GM21526 (cell line): ENCODE measurements around the gene STX4.
"Not testable (repeated sequence)": the region's sequence is repeated elsewhere in the genome, so short reads cannot be mapped to it uniquely, and the experiment has no call there.

Experiments used
- ATAC-seq: cut with Tn5 transposase; IDR thresholded peaks from one replicate; pipeline ENCODE4 v1.9.1; 2021; ENCODE audit warnings: moderate library complexity; ENCODE audit not compliant: unreplicated experiment, low FRiP score

STX4 gene

DNA sequence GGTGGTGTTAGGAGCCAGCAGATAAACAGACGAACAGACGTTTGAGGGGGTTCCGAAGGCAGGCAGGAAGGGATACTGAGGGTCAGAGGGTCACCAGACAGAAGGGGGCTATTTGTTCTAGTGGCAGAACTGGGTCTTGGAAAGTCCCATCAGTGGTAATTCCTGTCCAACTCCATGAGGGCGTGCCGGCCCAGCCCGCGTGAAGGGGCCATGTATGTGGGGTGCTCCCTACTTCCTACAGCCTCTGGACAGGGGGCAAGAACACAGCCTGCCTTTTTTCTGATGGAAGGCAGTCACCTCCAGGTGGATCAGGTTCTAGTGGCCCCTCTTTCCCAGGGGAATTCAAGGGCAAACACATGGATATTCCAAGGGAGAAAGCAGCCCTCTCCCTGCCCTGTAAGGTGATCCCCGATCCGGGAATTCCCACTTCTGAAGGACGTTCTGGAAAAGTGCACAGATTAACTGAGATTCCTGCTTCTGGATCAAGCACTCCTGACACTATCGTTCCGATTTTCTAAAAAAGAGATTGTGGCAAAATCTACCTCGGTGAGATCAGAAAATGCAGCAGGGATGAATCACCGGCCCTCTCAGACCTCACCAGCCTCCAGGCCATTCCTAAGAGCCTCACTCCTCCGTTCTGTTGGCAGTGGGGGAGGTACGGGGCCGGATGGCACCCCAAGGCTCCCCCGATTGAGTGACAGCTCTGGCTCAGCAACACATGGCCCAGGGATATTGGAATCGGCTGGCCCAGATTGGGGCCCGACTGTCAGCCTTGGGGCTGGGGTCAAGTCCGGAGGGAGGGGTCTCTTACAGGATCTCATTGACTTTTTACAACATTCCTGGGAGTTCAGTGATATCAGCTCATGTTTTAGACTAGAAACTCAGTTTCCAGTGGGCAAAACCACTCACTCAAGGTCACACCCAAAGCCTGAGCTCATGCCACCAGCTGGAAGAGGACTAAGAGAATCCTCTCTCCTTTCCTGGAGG is 35.3 kb upstream of the STX4 start:
- no peak for ATAC-seq

GRCh38 chr16:30998852-30999761 is 34.3 kb upstream of the STX4 start:
- ATAC-seq, result no peak

DNA sequence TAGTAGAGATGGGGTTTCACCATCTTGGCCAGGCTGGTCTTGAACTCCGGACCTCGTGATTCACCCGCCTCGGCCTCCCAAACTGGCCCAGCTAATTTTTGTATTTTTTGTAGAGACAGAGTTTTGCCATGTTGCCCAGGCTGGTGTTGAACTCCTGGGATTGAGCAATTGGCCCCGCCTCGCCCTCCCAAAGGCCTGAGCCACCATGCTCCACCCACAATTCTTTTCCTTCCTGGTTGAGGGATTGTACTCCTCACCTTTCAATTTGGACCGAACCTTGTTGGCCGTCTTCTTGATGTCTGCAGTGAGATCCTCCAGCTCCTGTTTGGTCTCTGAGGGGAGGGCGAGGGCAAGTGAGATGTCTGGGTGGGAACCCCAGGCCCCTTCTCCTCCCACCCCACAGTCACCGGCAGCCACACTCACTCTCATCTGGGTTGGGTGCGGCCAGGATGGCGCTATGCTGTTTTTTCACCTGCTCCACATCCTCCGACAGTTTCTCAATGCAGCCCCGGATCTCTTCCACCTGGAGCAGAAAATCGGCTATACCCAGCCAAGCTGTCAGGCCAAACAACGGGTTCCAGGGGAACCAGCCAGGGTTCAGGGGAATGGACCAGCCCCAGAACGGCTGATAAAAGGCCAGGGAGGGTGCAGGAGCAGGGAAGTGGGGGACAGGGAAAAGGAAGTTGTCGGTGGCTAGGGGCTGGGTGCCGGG is 32.5 kb upstream of the STX4 start:
- no peak for ATAC-seq

DNA sequence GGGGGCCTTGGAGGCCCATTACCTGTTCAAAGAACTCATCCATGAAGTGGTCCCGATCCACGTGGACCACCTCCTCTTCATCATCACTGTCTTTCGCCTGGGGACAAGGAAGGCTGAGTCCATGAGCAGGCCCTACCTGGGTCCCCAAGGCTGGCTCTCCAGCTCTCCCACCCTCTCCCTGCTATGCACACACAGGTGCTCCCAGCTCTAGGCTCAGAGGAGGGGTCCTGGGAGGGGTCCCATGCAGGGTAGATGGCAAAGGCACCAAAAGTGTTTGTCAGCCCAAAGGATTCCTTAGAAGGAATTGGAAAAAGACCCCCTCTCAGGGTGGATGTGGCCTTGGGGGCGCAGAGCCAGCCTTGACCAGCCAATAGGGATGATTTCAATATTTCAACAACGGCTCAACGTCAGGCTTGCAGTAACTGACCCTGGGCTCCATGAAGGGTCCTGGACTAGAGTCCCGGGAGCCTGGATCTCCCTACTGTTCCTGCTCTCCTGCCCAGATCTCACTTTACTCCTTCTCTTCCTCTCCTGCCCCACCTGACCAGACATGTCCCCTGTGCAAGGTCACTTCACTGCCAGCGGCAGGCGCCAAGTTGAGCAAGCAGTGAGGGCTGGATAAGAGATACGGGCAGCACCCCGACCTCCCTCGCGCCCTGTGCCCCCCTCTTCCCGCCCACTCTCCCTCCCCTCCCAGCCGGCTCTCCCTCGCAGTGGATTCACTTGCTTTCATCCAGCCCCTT is 31.7 kb upstream of the STX4 start:
- no peak for ATAC-seq

DNA sequence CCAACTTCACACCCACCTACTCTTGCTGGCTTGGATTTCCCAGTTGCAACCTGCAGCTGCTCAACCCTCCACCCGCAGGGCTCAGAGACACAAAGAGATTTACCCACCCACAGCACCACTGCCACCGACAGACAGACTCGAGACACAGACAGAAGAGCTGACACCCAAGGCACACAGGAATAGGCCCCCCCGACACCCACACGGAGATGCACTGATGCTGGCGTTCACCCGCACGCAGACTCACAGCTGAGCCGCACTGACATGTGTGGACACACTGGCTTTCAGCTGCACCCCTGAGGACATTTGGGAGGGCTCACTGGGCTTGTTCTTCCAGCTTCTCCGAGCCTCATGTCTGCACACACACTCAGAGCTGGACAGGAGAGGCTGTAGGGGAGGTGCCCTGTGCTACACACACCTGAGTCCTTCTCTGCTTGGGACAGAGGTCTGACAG is 31.1 kb upstream of the STX4 start:
- ATAC-seq, result no peak

DNA sequence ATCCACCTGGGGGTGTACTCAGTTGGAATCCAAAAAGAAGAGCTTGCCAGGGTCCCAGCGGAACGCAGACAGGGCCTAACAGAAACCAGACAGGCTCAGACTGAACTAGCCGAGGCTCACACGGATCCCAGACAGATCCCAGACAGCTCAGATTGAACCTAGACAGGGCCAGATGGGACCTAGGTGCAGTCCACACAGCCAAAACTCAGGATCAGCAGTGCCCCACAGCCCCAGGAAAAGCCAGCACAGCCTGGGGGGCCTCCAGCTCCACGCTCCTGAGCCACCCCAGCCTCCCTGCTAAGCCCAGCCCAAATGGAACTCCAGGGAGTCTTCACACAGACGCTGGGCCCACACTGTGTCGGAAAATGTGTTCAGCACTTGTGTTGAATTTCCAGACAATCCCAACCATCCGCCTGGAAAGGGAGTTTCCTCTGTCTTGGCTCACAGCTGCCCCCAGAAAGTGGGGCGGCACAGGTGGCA is 30.5 kb upstream of the STX4 start:
- ATAC-seq, result no peak

- no peak for ATAC-seq
Observed at GRCh38 chr16:31003744-31004143, 29.6 kb upstream of the STX4 start.

GRCh38 chr16:31004658-31005057 is 28.7 kb upstream of the STX4 start:
- ATAC-seq, result no peak

DNA sequence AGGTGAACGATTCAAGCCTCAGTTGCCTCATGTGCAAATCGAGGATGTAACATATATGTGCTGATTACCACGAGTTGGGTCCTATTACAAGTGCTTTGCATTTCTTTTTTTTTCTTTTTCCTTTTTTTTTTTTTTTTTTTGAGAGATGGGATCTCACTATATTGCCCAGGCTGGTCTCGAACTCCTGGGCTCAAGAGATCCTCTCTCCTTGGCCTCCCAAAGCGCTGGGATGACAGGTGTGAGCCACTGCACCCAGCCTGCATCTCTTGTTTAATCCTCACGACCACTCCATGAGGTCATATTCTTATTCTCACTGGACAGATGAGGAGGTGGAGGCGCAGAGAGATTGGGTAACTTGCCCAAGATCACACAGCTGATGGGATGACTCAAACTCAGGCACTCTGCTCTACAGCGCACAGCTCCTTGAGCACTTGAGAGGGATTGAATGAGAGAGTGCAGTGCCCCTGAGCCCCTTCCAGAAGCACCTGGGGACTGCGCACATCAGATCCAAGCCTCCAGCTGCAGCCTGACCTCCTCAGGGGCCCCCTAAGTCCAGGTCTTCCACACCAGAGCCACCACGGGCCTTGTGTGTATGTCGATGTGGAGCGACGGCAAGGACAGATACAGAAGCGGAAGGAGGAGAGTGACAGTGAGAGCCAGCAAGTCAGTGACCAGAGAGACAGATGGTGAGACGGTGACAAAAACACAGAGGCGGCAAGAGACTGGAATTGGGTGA is 27.8 kb upstream of the STX4 start:
- no peak for ATAC-seq

DNA sequence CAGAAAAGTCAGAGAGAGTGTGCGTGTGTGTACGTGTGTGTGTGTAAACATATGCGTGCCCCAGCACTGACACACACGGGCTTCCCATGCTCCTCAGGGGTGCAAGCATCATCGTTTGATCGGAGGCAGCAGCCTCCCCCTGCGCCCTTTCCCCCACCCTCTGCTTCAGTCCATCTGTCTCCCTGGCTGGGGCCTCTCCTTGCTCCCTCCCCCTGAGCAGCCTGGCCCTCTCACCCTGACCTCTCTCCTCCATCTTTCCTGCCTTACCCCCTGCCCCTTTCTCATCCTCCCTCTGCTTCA is 27.3 kb upstream of the STX4 start:
- ATAC-seq, result no peak

GRCh38 chr16:31006589-31006988 is 26.8 kb upstream of the STX4 start:
- ATAC-seq, result no peak

DNA sequence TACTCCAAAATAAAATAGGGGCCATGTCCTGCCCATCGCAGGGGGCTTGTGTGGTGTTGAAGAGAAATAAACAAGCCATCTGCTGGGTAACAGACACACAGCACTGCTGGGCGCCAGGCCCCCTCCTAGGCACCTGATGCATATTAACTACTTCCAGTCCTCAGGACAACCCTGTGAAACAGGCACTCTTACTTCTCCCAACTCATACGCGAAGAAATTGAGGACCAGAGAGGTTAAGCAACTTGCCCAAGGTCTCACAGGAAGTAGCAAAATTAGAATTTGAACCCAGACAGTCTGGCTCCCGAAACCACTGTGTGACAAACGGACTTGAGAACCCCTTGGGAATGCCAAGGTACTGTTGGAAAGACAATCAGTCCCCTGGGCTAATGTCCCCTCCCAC is 25.7 kb upstream of the STX4 start:
- no peak for ATAC-seq

GRCh38 chr16:31008149-31008548 is 25.2 kb upstream of the STX4 start:
- ATAC-seq, result no peak

- ATAC-seq, result no peak
Observed at GRCh38 chr16:31008551-31008950, 24.8 kb upstream of the STX4 start.

DNA sequence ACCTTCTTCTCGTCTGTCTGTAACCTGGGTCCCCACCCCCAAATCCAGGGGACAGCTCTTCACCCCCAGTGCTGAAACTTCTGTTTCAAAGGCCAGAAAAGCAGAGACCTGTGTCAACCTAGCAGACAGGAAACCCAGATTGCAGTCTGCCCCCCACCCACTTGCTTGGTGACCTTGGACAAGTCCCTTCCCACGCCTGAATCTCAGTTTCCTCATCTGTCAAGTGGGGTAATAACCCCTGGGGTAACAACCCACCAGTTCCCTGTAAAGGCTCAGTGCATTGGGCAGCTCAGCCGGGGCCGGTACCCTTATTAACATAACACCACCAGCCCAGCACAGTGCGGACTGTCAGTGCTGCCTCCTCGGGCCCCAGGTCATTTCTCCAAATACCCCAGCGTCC is 24.2 kb upstream of the STX4 start:
- no peak for ATAC-seq

- no peak for ATAC-seq
Observed at GRCh38 chr16:31009894-31010584, 23.3 kb upstream of the STX4 start.

GRCh38 chr16:31010585-31011325 is 22.6 kb upstream of the STX4 start, which contains the start of gene STX1B:
Gene STX1B (minus strand): TSS chr16:31010638. CDS start chr16:31010396, 242 bp downstream.
- ATAC-seq, result no peak

DNA sequence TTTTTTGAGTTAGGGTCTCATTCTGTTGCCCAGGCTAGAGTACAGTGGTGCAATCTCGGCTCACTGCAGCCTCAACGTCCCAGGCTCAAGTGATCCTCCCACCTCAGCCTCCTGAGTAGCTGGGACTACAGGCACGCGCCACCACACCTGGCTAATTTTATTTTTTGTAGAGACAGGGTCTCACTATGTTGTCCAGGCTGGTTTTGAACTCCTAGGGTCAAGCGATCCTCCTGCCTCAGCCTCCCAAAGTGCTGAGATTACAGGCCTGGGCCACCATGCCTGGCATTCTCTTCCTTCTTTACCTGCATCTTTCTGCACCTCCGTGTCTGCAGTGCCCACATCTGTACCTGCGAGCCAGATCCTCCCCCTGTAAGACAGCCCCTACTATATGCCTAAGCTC is 21.5 kb upstream of the STX4 start:
- ATAC-seq, result not testable (repeated sequence)
